D341Med (cell line): ENCODE results near the gene YWHAQ.

Experiments
- DNase-seq: peaks from one replicate; pipeline ENCODE4 v3.0.0; 2012; ENCODE audit warnings: low spot score

The YWHAQ gene

GRCh38 chr2:9655441-9656269 lies 24.9 kb upstream of the YWHAQ start:
- no peak for DNase-seq

- DNase-seq = no peak
These were observed 23.8 kb upstream of the YWHAQ start for GRCh38 chr2:9654452-9655100.

- no peak for DNase-seq
These were observed 22.9 kb upstream of the YWHAQ start for GRCh38 chr2:9653485-9654271.

GRCh38 chr2:9652898-9653479 lies 22.2 kb upstream of the YWHAQ start:
- no peak for DNase-seq

GRCh38 chr2:9652267-9652666 lies 21.5 kb upstream of the YWHAQ start:
- no peak for DNase-seq

GRCh38 chr2:9650119-9650821 lies 19.5 kb upstream of the YWHAQ start:
- no peak for DNase-seq

- DNase-seq = no peak
These were observed 18.5 kb upstream of the YWHAQ start for GRCh38 chr2:9649261-9649660.

GRCh38 chr2:9648821-9649220 lies 18.0 kb upstream of the YWHAQ start:
- DNase-seq = no peak

GRCh38 chr2:9647884-9648283 lies 17.1 kb upstream of the YWHAQ start:
- DNase-seq = no peak

- DNase-seq = no peak
These were observed 15.6 kb upstream of the YWHAQ start for GRCh38 chr2:9646196-9647030.

- no peak for DNase-seq
These were observed 13.8 kb upstream of the YWHAQ start for GRCh38 chr2:9644603-9645002.

- no peak for DNase-seq
These were observed 13.2 kb upstream of the YWHAQ start for GRCh38 chr2:9644021-9644420.

GRCh38 chr2:9641641-9642040 lies 10.8 kb upstream of the YWHAQ start:
- no peak for DNase-seq

- DNase-seq = no peak
These were observed 9.8 kb upstream of the YWHAQ start for GRCh38 chr2:9640403-9641104.

GRCh38 chr2:9639740-9640343 lies 9.0 kb upstream of the YWHAQ start:
- no peak for DNase-seq

- no peak for DNase-seq
These were observed 8.3 kb upstream of the YWHAQ start for GRCh38 chr2:9639000-9639602.

- no peak for DNase-seq
These were observed 7.7 kb upstream of the YWHAQ start for GRCh38 chr2:9638532-9638931.

- DNase-seq = no peak
These were observed 6.5 kb upstream of the YWHAQ start for GRCh38 chr2:9637330-9637729.

GRCh38 chr2:9634133-9634532 lies 3.3 kb upstream of the YWHAQ start:
- DNase-seq = no peak
